Measurements from ENCODE around the gene NAALADL2. TPM values are rescaled to one million over a fixed set of nuclear protein-coding genes. Genes with fewer than 3 reads are reported as not detected.
"Not testable (repeated sequence)": the region's sequence is repeated elsewhere in the genome, so short reads cannot be mapped to it uniquely, and the experiment has no call there.

The NAALADL2 gene
- total RNA-seq, 2 donors from 2014 or later: 0.70 TPM; not detected in 1

DNA sequence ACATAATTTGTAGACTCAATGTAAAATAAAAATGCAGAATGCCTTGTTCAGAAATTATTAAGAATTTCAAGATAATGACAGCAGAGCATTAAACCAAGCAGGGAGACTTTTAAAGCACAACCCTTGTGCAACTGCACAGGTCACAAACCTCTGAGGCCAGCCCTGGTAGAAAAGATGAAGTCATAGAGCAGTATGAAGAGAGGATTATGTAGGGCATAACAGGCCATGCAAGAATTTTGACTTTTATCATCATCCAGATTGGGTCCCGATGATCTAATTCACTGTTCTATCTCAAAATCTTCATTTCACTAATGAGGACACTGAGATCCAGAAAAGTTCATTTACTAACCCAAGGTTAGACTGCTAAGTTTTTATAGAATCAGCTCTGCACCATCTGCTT, 388.5 kb downstream of the NAALADL2 start:
- Mint-ChIP-seq H3K36me3 (peaks cover 7% of the 10 kb centered on the region), H3K27ac (no peak overlapping the region), H3K4me3 (no peak overlapping the region), H3K9me3 (peaks cover 22% of the 10 kb centered on the region), H3K4me1 (ENCODE audit: low read depth in 2 of 2) (no peaks in the 10 kb centered on the region), H3K27me3 (no peaks in the 10 kb centered on the region)
- ATAC-seq (no peak), DNase-seq (ENCODE audit: low spot score) (no peak)

DNA sequence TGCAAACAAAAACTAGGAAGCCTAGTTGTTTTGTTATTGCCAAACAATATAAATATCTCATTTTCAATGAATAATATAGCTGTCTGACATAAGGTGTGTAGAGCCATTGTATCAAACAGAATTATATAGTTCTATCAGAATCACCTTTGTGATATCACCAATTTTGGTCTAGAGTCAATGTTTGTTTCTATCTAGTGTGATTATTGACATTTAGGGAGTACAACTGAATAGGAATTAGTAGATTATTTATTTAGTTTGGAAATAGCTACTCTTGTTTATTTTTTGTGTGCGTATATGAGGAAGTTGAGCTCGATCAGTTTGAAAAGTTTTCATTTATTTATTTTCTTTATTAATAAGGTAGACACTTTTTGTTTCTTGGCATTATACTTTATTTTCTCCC, 389.7 kb downstream of the NAALADL2 start:
- Mint-ChIP-seq H3K4me3 (no peak overlapping the region), H3K36me3 (peaks cover 7% of the 10 kb centered on the region), H3K27me3 (no peaks in the 10 kb centered on the region)

DNA sequence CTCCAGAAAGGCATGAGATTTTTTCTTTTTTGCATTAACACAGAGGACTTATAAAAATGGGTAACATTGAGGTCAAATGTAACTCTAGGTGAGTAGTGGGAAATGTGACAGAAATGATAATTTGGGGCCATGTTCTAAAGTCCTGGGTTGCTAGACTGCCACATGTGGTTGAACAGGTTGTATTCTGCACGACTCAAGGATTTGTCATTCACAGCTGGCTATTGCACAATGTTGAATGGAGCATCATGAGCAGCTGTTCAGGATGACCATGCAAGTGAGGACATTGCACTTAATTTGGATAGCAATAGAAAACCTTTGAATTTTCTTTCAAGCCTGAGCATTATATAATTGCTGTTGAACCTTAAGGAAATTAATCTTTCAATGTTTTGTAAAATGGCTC, 396.6 kb downstream of the NAALADL2 start:
- ATAC-seq: no peak
- peaks cover 8% of the 10 kb centered on the region for H3K36me3 Mint-ChIP-seq
- peaks cover 20% of the 10 kb centered on the region for H3K9me3 Mint-ChIP-seq
- H3K4me1 Mint-ChIP-seq (ENCODE audit: low read depth in 2 of 2): no peaks in the 10 kb centered on the region
- no peaks in the 10 kb centered on the region for H3K27me3 Mint-ChIP-seq
- no peak overlapping the region for H3K4me3 Mint-ChIP-seq
- no peak overlapping the region for H3K27ac Mint-ChIP-seq
- no peak for DNase-seq (ENCODE audit: low spot score)

More for the DNA sequence above, 389.7 kb downstream of the NAALADL2 start:
- ATAC-seq: no peak
- Mint-ChIP-seq H3K9me3 (peaks cover 20% of the 10 kb centered on the region), H3K27ac (no peak overlapping the region), H3K4me1 (ENCODE audit: low read depth in 2 of 2) (no peaks in the 10 kb centered on the region)
- no peak for DNase-seq (ENCODE audit: low spot score)

DNA sequence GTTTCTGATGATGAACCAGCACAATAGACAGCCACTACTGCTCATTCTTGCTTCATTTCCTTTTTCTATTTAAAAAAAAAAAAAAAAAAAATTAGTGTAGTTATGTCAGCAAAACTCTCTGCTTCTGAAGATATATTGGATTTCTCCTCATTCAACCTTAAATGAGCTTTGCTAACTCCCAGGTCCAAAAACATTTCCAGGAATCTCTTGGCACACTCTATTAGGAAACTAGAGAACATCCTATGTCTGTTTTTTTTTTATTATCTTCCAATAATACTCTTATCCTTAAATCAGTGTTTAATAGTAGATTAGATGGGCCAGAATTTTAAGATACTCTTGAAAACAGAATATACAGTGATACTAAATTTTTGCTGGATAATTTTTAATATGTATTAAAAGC, 398.0 kb downstream of the NAALADL2 start:
- peaks cover 15% of the 10 kb centered on the region for H3K9me3 Mint-ChIP-seq
- no peaks in the 10 kb centered on the region for H3K27me3 Mint-ChIP-seq
- DNase-seq (ENCODE audit: low spot score) (no peak), ATAC-seq (no peak)
- peaks cover 8% of the 10 kb centered on the region for H3K36me3 Mint-ChIP-seq
- H3K4me1 Mint-ChIP-seq (ENCODE audit: low read depth in 2 of 2): no peaks in the 10 kb centered on the region
- H3K4me3 Mint-ChIP-seq: no peak overlapping the region
- H3K27ac Mint-ChIP-seq: no peak overlapping the region

DNA sequence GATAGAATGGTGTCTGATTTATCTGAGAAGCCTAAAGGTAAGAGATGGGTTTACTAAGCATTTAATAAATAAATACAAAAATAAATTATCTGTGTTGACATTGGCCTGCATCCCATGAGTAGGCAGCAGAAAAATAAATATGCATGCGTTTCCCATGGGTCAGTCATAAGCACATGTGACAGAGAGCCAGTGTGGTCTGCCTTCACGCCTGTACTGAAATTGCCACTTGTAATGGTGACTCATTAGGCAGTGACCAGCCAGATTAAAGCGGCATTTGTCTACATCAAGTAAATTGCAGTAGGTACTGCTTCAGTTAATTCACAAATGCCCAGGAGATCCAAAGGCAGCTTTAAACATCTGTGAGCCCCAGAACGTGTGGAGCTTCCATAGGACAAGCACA, 399.6 kb downstream of the NAALADL2 start:
- Mint-ChIP-seq H3K4me1 (ENCODE audit: low read depth in 2 of 2) (no peaks in the 10 kb centered on the region), H3K4me3 (no peak overlapping the region), H3K27me3 (no peaks in the 10 kb centered on the region)

DNA sequence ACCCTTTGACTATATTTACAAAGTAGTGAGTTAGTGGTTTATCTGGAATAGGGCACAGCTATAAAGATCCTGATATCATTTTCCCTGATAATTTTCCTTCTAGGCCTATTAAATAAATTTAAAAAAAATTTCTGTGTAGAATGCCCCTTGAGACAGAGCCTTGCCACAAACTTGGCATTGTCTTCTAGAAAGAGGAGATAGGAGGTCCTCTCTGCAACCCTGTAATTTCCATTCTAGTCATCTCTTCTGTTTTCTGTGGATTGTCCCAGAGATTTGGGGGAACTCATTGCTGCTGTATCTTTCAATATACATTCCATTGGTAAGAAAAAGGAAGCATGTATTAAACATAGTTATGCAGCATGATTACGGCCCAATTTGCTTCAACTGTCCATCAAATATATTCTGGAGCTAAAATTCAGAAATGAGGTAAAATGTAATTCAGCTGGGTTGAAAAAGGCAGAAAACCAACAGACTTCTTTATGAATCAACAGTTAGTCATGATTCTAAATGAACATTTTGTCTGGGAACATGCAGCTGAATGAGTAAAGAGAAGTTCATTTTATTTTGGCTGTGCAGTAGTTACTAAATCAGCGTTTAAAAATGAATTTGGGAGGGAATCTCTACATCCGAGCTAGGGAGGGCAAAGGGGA, 401.1 kb downstream of the NAALADL2 start:
- Mint-ChIP-seq H3K36me3 (peaks cover 8% of the 10 kb centered on the region), H3K27ac (no peak overlapping the region), H3K4me3 (no peak overlapping the region), H3K9me3 (peaks cover 7% of the 10 kb centered on the region), H3K27me3 (no peaks in the 10 kb centered on the region), H3K4me1 (ENCODE audit: low read depth in 2 of 2) (no peaks in the 10 kb centered on the region)
- DNase-seq (ENCODE audit: low spot score): no peak
- no peak for ATAC-seq

More for the DNA sequence above, 399.6 kb downstream of the NAALADL2 start:
- DNase-seq (ENCODE audit: low spot score): no peak
- H3K27ac Mint-ChIP-seq: no peak overlapping the region
- H3K36me3 Mint-ChIP-seq: peaks cover 8% of the 10 kb centered on the region
- peaks cover 7% of the 10 kb centered on the region for H3K9me3 Mint-ChIP-seq
- no peak for ATAC-seq

DNA sequence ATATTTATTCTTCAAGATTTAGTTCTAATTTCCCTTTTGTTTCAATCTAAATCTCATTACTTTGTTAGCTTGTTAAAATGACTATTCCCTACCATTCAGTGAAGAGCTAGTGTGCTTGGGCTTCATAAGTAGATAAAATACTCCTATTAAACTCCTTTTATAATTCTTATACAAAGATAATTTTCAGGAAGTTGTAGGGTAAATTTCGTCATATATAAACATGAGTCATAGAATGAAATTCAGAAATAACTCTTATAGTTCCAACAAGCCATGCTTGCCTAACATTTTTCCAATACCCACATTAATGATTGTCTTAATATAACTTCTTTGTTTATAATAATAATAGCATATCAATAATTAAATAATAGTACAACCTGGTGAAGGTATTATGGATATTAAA, 407.3 kb downstream of the NAALADL2 start:
- no peaks in the 10 kb centered on the region for H3K36me3 Mint-ChIP-seq
- H3K9me3 Mint-ChIP-seq: no peaks in the 10 kb centered on the region
- H3K27me3 Mint-ChIP-seq: no peaks in the 10 kb centered on the region
- H3K27ac Mint-ChIP-seq: no peak overlapping the region
- H3K4me3 Mint-ChIP-seq: no peak overlapping the region
- no peaks in the 10 kb centered on the region for H3K4me1 Mint-ChIP-seq (ENCODE audit: low read depth in 2 of 2)
- DNase-seq (ENCODE audit: low spot score): no peak
- ATAC-seq: no peak

DNA sequence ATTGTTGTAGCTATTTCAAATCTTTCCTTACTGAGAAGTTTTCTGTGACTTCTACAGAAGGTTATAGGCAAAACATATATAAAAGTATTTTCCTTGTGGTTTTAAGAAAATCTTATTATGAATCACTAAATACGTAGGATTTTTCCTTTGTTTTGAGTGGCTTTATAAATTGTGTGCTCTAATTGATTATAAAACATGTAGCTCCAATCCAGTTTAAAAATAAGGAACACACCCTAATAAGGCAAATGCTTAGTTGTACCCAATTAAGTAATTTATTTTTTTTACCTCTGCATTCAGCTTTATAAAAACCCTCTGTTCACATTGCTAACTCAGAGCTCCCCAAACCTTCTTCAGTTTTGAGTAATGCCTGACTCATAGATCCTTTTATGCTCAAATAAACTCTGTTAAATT, 408.0 kb downstream of the NAALADL2 start:
- Mint-ChIP-seq H3K4me1 (ENCODE audit: low read depth in 2 of 2) (no peaks in the 10 kb centered on the region), H3K27ac (no peak overlapping the region), H3K36me3 (no peaks in the 10 kb centered on the region), H3K4me3 (no peak overlapping the region), H3K27me3 (no peaks in the 10 kb centered on the region), H3K9me3 (no peaks in the 10 kb centered on the region)
- ATAC-seq: no peak
- DNase-seq (ENCODE audit: low spot score): no peak

DNA sequence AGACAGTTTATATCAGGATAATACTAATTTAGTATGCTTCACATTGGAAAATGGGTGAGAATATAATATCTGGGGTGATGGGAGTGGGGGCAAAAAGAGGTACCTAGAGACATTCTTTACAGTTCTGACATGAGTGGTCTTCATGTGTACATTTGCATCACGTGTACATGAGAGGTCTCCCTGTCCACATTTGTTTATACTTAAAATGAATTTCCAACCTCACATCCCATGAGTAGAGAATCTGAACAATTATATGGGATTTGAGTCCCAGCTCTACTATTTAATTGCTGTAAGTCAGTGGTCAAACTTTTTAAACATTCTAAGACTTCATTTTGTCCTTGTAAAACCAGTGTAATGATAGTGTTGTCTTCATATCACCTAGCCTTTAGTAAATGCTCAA, 408.4 kb downstream of the NAALADL2 start:
- H3K4me1 Mint-ChIP-seq (ENCODE audit: low read depth in 2 of 2): no peaks in the 10 kb centered on the region
- no peak overlapping the region for H3K27ac Mint-ChIP-seq
- DNase-seq (ENCODE audit: low spot score): no peak
- no peaks in the 10 kb centered on the region for H3K9me3 Mint-ChIP-seq
- H3K27me3 Mint-ChIP-seq: no peaks in the 10 kb centered on the region
- no peak for ATAC-seq
- H3K36me3 Mint-ChIP-seq: no peaks in the 10 kb centered on the region
- H3K4me3 Mint-ChIP-seq: no peak overlapping the region

DNA sequence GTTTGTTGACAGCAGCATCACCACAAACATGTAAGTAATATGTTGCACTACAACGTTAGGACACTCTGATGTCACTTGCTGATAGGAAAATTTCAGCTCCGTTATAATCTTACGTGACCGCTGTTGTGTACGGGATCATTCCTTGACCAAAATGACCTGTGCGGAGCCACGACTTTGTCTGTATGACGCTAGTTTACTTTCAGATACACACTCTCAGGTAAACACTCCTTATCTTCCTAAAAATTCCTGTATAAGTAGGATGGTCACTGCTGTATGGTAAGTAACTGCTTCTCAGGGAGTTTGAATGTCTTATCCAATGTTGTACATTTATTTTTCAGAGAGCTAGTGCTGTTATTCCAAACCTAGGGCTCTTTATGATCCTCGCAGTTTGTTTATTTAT, 410.3 kb downstream of the NAALADL2 start:
- H3K36me3 Mint-ChIP-seq: no peaks in the 10 kb centered on the region
- no peaks in the 10 kb centered on the region for H3K9me3 Mint-ChIP-seq
- ATAC-seq (no peak), DNase-seq (ENCODE audit: low spot score) (no peak)
- H3K27me3 Mint-ChIP-seq: no peaks in the 10 kb centered on the region
- no peak overlapping the region for H3K27ac Mint-ChIP-seq
- H3K4me1 Mint-ChIP-seq (ENCODE audit: low read depth in 2 of 2): no peaks in the 10 kb centered on the region
- no peak overlapping the region for H3K4me3 Mint-ChIP-seq

DNA sequence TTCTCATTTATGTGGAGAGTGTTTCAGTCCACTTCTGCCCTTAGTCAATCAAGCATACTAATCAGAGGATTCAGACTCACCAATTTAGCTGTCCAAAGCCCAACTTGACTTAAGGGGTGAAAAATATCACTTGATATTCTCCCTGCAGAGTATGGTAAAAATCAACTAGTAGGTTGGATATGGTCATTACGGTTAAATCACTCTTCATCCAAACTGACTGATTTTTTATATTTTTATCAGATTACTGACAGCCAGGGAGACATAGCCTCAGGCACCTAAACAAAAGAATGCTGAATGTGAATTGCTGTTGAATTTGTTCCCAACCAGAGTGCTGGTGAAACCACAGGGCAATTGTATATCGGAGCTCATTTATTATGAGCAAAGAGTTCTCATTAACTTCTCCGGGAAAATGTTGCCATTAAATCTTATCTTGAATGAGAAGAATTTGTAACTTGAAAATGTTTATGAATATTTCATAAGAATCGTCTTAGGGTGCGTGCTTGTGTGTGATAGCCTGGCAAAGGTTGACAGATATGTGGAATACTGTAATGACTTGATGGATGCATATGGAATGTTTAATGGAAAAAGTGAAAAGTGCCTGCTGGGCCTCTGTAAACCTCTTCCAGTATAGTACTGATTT, 411.2 kb downstream of the NAALADL2 start:
- ATAC-seq: no peak
- Mint-ChIP-seq H3K9me3 (no peaks in the 10 kb centered on the region), H3K36me3 (no peaks in the 10 kb centered on the region), H3K27me3 (no peaks in the 10 kb centered on the region), H3K4me1 (ENCODE audit: low read depth in 2 of 2) (no peaks in the 10 kb centered on the region), H3K27ac (no peak overlapping the region), H3K4me3 (no peak overlapping the region)
- no peak for DNase-seq (ENCODE audit: low spot score)

DNA sequence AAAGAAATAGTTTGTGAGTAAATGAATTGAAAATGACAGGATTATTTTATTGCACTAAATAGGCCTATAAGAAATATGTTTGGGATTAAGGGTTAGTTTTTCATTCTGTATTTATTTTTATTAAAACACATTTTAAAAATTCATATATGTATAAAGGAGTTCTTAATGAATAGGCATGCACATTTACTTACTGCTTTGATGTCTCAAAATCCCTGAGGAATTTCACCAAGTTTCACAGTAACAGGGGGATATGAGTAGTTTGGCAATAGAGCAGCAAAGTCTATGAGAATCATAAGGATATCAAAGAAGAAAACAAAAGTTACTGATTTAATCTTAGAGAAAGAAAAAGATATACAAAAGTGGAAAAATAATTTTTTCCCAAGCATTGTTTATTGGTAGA, 411.7 kb downstream of the NAALADL2 start:
- Mint-ChIP-seq H3K27ac (no peak overlapping the region), H3K27me3 (no peaks in the 10 kb centered on the region), H3K4me3 (no peak overlapping the region), H3K9me3 (no peaks in the 10 kb centered on the region), H3K4me1 (ENCODE audit: low read depth in 2 of 2) (no peaks in the 10 kb centered on the region), H3K36me3 (no peaks in the 10 kb centered on the region)
- DNase-seq (ENCODE audit: low spot score): no peak
- no peak for ATAC-seq

DNA sequence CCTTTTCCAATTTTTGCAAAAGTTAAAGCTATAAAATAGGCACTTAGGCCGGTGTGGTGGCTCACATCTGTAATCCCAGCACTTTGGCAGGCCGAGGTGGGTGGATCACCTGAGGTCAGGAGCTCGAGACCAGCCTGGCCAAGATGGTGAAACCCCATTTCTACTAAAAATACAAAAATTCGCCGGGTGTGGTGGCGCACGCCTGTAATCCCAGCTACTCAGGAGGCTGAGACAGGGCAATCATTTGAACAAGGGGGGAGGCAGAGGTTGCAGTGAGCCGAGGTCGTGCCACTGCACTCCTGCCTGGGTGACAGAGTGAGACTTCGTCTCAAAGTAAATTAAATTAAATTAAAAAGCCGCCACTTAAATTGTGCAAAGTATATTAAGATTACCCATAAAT, 412.3 kb downstream of the NAALADL2 start:
- not testable (repeated sequence) for H3K4me3 Mint-ChIP-seq; DNase-seq (ENCODE audit: low spot score); ATAC-seq; H3K27ac Mint-ChIP-seq; H3K27me3 Mint-ChIP-seq; H3K4me1 Mint-ChIP-seq (ENCODE audit: low read depth in 2 of 2); H3K36me3 Mint-ChIP-seq; H3K9me3 Mint-ChIP-seq

DNA sequence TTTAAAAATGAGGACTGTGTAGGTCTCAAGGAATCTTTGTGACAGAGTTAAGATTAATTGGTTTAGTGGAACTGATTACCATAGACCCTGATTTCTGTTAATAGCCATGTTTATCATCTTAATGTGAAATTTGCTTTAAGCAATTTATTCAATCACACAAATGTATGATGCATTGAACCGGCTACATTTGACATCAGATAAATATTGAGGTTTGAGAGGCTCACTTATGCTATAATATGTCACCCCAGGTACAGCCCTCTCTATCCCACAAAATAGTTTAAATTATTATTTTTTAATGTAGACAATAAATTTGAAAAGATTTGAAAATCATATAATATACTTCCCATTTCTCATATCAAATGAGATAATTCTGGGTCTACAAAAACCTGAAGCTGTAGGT, 413.3 kb downstream of the NAALADL2 start:
- Mint-ChIP-seq H3K4me3 (no peak overlapping the region), H3K9me3 (no peaks in the 10 kb centered on the region), H3K27ac (no peak overlapping the region), H3K36me3 (no peaks in the 10 kb centered on the region), H3K27me3 (no peaks in the 10 kb centered on the region), H3K4me1 (ENCODE audit: low read depth in 2 of 2) (no peaks in the 10 kb centered on the region)
- ATAC-seq: no peak
- DNase-seq (ENCODE audit: low spot score): no peak

DNA sequence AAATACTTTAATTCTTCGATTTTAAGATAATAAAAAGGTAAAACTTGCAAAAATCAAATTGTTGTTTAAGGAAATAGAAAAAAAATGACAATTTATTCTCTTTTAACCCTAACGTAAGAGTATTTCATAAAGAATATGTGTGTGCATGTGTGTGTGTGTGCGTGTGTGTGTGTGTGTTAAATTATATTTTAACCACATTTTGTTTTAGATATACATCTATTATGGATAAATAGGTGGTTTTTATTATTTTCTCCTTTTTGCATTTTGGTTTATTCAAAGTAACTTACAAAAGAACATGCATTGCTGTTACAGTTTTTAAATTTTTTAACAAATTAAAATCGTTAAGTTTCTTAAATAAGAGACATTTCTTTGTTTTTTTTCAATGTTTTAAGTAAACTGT, 414.4 kb downstream of the NAALADL2 start:
- H3K27me3 Mint-ChIP-seq: no peaks in the 10 kb centered on the region
- H3K9me3 Mint-ChIP-seq: peaks cover 3% of the 10 kb centered on the region
- H3K27ac Mint-ChIP-seq: no peak overlapping the region
- H3K36me3 Mint-ChIP-seq: no peaks in the 10 kb centered on the region
- H3K4me3 Mint-ChIP-seq: no peak overlapping the region
- ATAC-seq (no peak), DNase-seq (ENCODE audit: low spot score) (no peak)
- no peaks in the 10 kb centered on the region for H3K4me1 Mint-ChIP-seq (ENCODE audit: low read depth in 2 of 2)

All from natural killer cell treated with Interleukin-12 subunit alpha and Interleukin-12 subunit beta and Interleukin-15 and Interleukin-18, amount 100 ng/mL, for 72 hours (primary cell).